CD14-positive monocyte (primary cell): ENCODE measurements around the gene WIPF2. TPM values are rescaled to one million over a fixed set of nuclear protein-coding genes. Genes with fewer than 3 reads are reported as not detected.

Source experiments
- DNase-seq, 3 donors: peaks; one replicate each; pipeline ENCODE4 v3.0.0-alpha.2; 2011 to 2022
- H2AFZ ChIP-seq: 2 replicates; pipeline ENCODE4 v1.6.0; 2012; ENCODE audit warnings: mild to moderate bottlenecking, low read depth, low read length, inconsistent platforms; ENCODE audit not compliant: insufficient read depth, poor library complexity, severe bottlenecking
- H3K27ac ChIP-seq, 2 donors: 1 replicate in 1 of 2; 2 replicates in 1 of 2; pipeline ENCODE4 v1.5.1; 2012 to 2013; ENCODE audit warnings: low read length in 2 of 2, control low read depth in 1 of 2, inconsistent platforms in 1 of 2, low read depth in 1 of 2, mild to moderate bottlenecking in 1 of 2
- H3K27me3 ChIP-seq, 2 donors: one replicate each; pipeline versions ENCODE4 v1.6.0 to v1.6.1; 2011 to 2013; ENCODE audit warnings: low read length in 2 of 2; ENCODE audit not compliant: control insufficient read depth in 2 of 2, insufficient read depth in 2 of 2
- H3K36me3 ChIP-seq, 2 donors: replicated peaks in 1 of 2; 1 replicate in 1 of 2; 2 replicates in 1 of 2; pipeline versions ENCODE4 v1.5.1 to v1.6.1; 2012 to 2013; ENCODE audit warnings: low read length in 2 of 2, control low read depth in 1 of 2, inconsistent platforms in 1 of 2, mild to moderate bottlenecking in 1 of 2; ENCODE audit not compliant: insufficient read depth in 2 of 2, control insufficient read depth in 1 of 2
- H3K4me1 ChIP-seq, 2 donors: 1 replicate in 1 of 2; 2 replicates in 1 of 2; pipeline versions ENCODE4 v1.5.1 to v1.6.1; 2012 to 2013; ENCODE audit warnings: low read length in 2 of 2, control low read depth in 1 of 2, inconsistent platforms in 1 of 2, mild to moderate bottlenecking in 1 of 2, moderate library complexity in 1 of 2; ENCODE audit not compliant: insufficient read depth in 2 of 2, control insufficient read depth in 1 of 2
- H3K4me2 ChIP-seq: replicated peaks from 2 replicates; pipeline ENCODE3; 2012; ENCODE audit warnings: low read length, moderate library complexity, mild to moderate bottlenecking; ENCODE audit not compliant: poor library complexity, severe bottlenecking; ENCODE audit errors: extremely low read depth
- H3K4me3 ChIP-seq, 3 experiments: fragments of 200-600 bp in 1 of 3; sonication (generic) in 1 of 3; replicated peaks in 1 of 3; 1 replicate in 2 of 3; 2 replicates in 1 of 3; pipeline ENCODE4 v1.5.1; 2011 to 2013; ENCODE audit warnings: low read length in 3 of 3, mild to moderate bottlenecking in 3 of 3, control low read depth in 2 of 3, low read depth in 2 of 3, inconsistent platforms in 1 of 3, moderate library complexity in 1 of 3
- H3K79me2 ChIP-seq: 2 replicates; pipeline ENCODE4 v1.6.0; 2012; ENCODE audit warnings: mild to moderate bottlenecking, control low read depth, inconsistent platforms, low read length, moderate library complexity; ENCODE audit not compliant: insufficient read depth
- H3K9ac ChIP-seq: 2 replicates; pipeline ENCODE4 v1.6.0; 2017; ENCODE audit warnings: low read length, mild to moderate bottlenecking; ENCODE audit not compliant: insufficient read depth, poor library complexity, severe bottlenecking
- H3K9me3 ChIP-seq, 2 donors: replicated peaks in 1 of 2; 1 replicate in 1 of 2; 2 replicates in 1 of 2; pipeline versions ENCODE4 v1.5.1 to v1.6.1; 2012 to 2013; ENCODE audit warnings: low read length in 2 of 2, control low read depth in 1 of 2; ENCODE audit not compliant: control insufficient read depth in 1 of 2, insufficient read depth in 1 of 2
- H4K20me1 ChIP-seq: 2 replicates; pipeline ENCODE4 v1.6.0; 2012; ENCODE audit warnings: mild to moderate bottlenecking, low read length, control low read depth, moderate library complexity; ENCODE audit not compliant: insufficient read depth
- H3K27ac Mint-ChIP-seq, 7 donors: one replicate each; pipeline ENCODE4 v1.8.0; 2020; ENCODE audit warnings: mild to moderate bottlenecking in 7 of 7, mixed read lengths in 7 of 7, moderate library complexity in 6 of 7, inconsistent platforms in 2 of 7
- H3K27me3 Mint-ChIP-seq, 3 donors: one replicate each; pipeline ENCODE4 v1.8.0; 2021 to 2022; ENCODE audit warnings: low read depth in 3 of 3, mild to moderate bottlenecking in 3 of 3, mixed read lengths in 3 of 3, moderate library complexity in 3 of 3, inconsistent platforms in 1 of 3
- H3K36me3 Mint-ChIP-seq, 2 donors: one replicate each; pipeline ENCODE4 v1.8.0; 2020; ENCODE audit warnings: mixed read lengths in 2 of 2, inconsistent platforms in 1 of 2, mild to moderate bottlenecking in 1 of 2
- H3K4me1 Mint-ChIP-seq: one replicate; pipeline ENCODE4 v1.8.0; 2020; ENCODE audit warnings: mild to moderate bottlenecking, mixed read lengths
- H3K4me3 Mint-ChIP-seq, 2 donors: one replicate each; pipeline ENCODE4 v1.8.0; 2020; ENCODE audit warnings: mild to moderate bottlenecking in 2 of 2, mixed read lengths in 2 of 2, moderate library complexity in 1 of 2
- H3K9me3 Mint-ChIP-seq, 7 donors: one replicate each; pipeline ENCODE4 v1.8.0; 2020 to 2022; ENCODE audit warnings: mixed read lengths in 7 of 7, mild to moderate bottlenecking in 6 of 7, moderate library complexity in 6 of 7, inconsistent platforms in 2 of 7
- CTCF ChIP-seq: fragments of 200-600 bp; IDR thresholded peaks from one replicate; pipeline ENCODE4 v1.8.0; 2022; ENCODE audit warnings: antibody characterized with exemption, mild to moderate bottlenecking
- WGBS: methylation state at CpG from one replicate; pipeline ENCODE4 v1.1.5; 2013; ENCODE audit warnings: missing lambda C conversion rate; ENCODE audit not compliant: insufficient coverage; 5-methylcytosine and 5-hydroxymethylcytosine counted together
- intact Hi-C, 2 donors: fragments of 100-400 bp; cut with micrococcal nuclease; formaldehyde crosslinking; loops; one replicate each; pipeline versions ENCODE4 v1.15.0 to v1.15.1; 2023
- polyA plus RNA-seq, 3 donors: library from polyadenylated mRNA; depleted of rRNA in 1 of 3; unstranded in 2 of 3; stranded (reverse) in 1 of 3; fragments of 300-500 nt in 2 of 3; fragments of >200 nt in 1 of 3; fragmentation: Illumina TruSeq in 2 of 3; gene quantifications; 1 replicate in 2 of 3; 2 replicates in 1 of 3; pipeline ENCODE4 v1.2.3, GENCODE V29; 2012 to 2021

Gene WIPF2
- polyA plus RNA-seq, 3 donors: 5.2 to 9.7 (median 8.4) TPM

GRCh38 chr17:40317345-40317873 lies 98.3 kb downstream of the WIPF2 start:
- peak; percentile 77 for TF ChIP-seq CTCF
- Histone ChIP-seq H3K27ac (peak overlapping the region; percentile 99 to 100), H2AFZ (no peak overlapping the region), H3K4me3 (peak overlapping the region; percentile 75 to 100 (median 100)), H3K9me3 (no peaks in the 10 kb centered on the region), H3K36me3 (no peaks in the 10 kb centered on the region), H4K20me1 (peaks cover 47% of the 10 kb centered on the region), H3K79me2 (peaks cover 52% of the 10 kb centered on the region), H3K4me1 (peaks cover 69 to 74% of the 10 kb centered on the region in 2 donors), H3K4me2 (peak overlapping the region; percentile 97), H3K9ac (peak overlapping the region; percentile 97), H3K27me3 (no peaks in the 10 kb centered on the region)
- Mint-ChIP-seq H3K27me3 (peaks cover 0 to 11% (median 4%) of the 10 kb centered on the region in 3 donors), H3K4me1 (peaks cover 54% of the 10 kb centered on the region), H3K4me3 (peak overlapping the region; percentile 95 to 99), H3K36me3 (peaks cover 19 to 38% of the 10 kb centered on the region in 2 donors), H3K27ac (peak overlapping the region; percentile 96 to 100 (median 99)), H3K9me3 (peaks cover 0 to 5% (median 0%) of the 10 kb centered on the region in 7 donors)
- WGBS: 26% methylated on average over 4 of the region's 6 CpGs
- DNase-seq: peak in 2 of 3 donors; percentile 54 to 59
- intact Hi-C loops: loop anchor here in 1 of 2 donors (2.0 kb wide), 1 partner anchor 15 kb away; no protein-coding TSS in a partner anchor

- peak overlapping the region; percentile 97 for H3K9ac ChIP-seq
- TF ChIP-seq CTCF: no peak
- H4K20me1 ChIP-seq: peaks cover 45% of the 10 kb centered on the region
- H3K27me3 ChIP-seq: no peaks in the 10 kb centered on the region
- Mint-ChIP-seq H3K27ac (peak overlapping the region; percentile 99 to 100 (median 100)), H3K9me3 (peaks cover 0 to 5% (median 0%) of the 10 kb centered on the region in 7 donors), H3K27me3 (peaks cover 0 to 14% (median 7%) of the 10 kb centered on the region in 3 donors), H3K4me3 (peak overlapping the region; percentile 99), H3K36me3 (peaks cover 19 to 38% of the 10 kb centered on the region in 2 donors), H3K4me1 (peaks cover 55% of the 10 kb centered on the region)
- peaks cover 65 to 69% of the 10 kb centered on the region in 2 donors for H3K4me1 ChIP-seq
- peak overlapping the region; percentile 99 to 100 for H3K27ac ChIP-seq
- no peaks in the 10 kb centered on the region for H3K36me3 ChIP-seq
- H3K79me2 ChIP-seq: peaks cover 59% of the 10 kb centered on the region
- under 1% methylated on average over 58 of the region's 70 CpGs for WGBS
- peak overlapping the region; percentile 97 for H3K4me2 ChIP-seq
- peak overlapping the region; percentile 75 to 100 (median 100) for H3K4me3 ChIP-seq
- intact Hi-C loops: loop anchor here (2.0 kb wide), 2 partner anchors 15 to 25 kb away; no protein-coding TSS in a partner anchor
- no peak overlapping the region for H2AFZ ChIP-seq
- H3K9me3 ChIP-seq: no peaks in the 10 kb centered on the region
- peak; percentile 94 to 96 (median 95) for DNase-seq
Measured at GRCh38 chr17:40317880-40318829, 99.1 kb downstream of the WIPF2 start.
